Inflammatory macrophage (primary cell): Measurements from ENCODE around the gene F2R.
"Not testable (repeated sequence)": the region's sequence is repeated elsewhere in the genome, so short reads cannot be mapped to it uniquely, and the experiment has no call there.

ENCODE experiments used
- DNase-seq, 2 donors: peaks; one replicate each; pipeline ENCODE4 v3.0.0-alpha.2; 2020 to 2022

Gene F2R

GRCh38 chr5:76720988-76721569 is 5.2 kb downstream of the F2R start:
- DNase-seq: peak; percentile 67 to 79

- no peak for DNase-seq
Observed at GRCh38 chr5:76723266-76723665, 7.3 kb downstream of the F2R start.

- DNase-seq: no peak
Observed at GRCh38 chr5:76723906-76724305, 8.0 kb downstream of the F2R start.

- DNase-seq: peak in 1 of 2 donors; percentile 52
Observed at GRCh38 chr5:76724871-76725270, 8.9 kb downstream of the F2R start.

GRCh38 chr5:76728965-76729364 is 13.0 kb downstream of the F2R start:
- DNase-seq: no peak

- DNase-seq: no peak
Observed at GRCh38 chr5:76729373-76730290, 13.7 kb downstream of the F2R start.

- DNase-seq: no peak
Observed at GRCh38 chr5:76732405-76733048, 16.6 kb downstream of the F2R start.

GRCh38 chr5:76733049-76733417 is 17.1 kb downstream of the F2R start:
- DNase-seq: no peak

- no peak for DNase-seq
Observed at GRCh38 chr5:76735762-76736545, 20.0 kb downstream of the F2R start.

- no peak for DNase-seq
Observed at GRCh38 chr5:76736679-76737556, 21.0 kb downstream of the F2R start.

- no peak for DNase-seq
Observed at GRCh38 chr5:76737846-76738245, 21.9 kb downstream of the F2R start.

- DNase-seq: not testable (repeated sequence)
Observed at GRCh38 chr5:76741506-76741905, 25.6 kb downstream of the F2R start.

- no peak for DNase-seq
Observed at GRCh38 chr5:76742583-76742982, 26.7 kb downstream of the F2R start.

- DNase-seq: no peak
Observed at GRCh38 chr5:76744632-76745031, 28.7 kb downstream of the F2R start.

- no peak for DNase-seq
Observed at GRCh38 chr5:76745670-76746069, 29.7 kb downstream of the F2R start.

GRCh38 chr5:76746677-76747076 is 30.8 kb downstream of the F2R start:
- no peak for DNase-seq

- no peak for DNase-seq
Observed at GRCh38 chr5:76747706-76748105, 31.8 kb downstream of the F2R start.

GRCh38 chr5:76751291-76751690 is 35.4 kb downstream of the F2R start:
- DNase-seq: no peak

GRCh38 chr5:76754668-76755078 is 38.7 kb downstream of the F2R start:
- no peak for DNase-seq

- DNase-seq: no peak
Observed at GRCh38 chr5:76755779-76756637, 40.1 kb downstream of the F2R start.

GRCh38 chr5:76757049-76757448 is 41.1 kb downstream of the F2R start:
- DNase-seq: no peak
